K562 (cell line): ENCODE results near the gene P2RY8. TPM values are rescaled to one million over a fixed set of nuclear protein-coding genes. Genes with fewer than 3 reads are reported as not detected.
"Not testable (repeated sequence)": the region's sequence is repeated elsewhere in the genome, so short reads cannot be mapped to it uniquely, and the experiment has no call there.

Source experiments
- ATAC-seq: fragments of 200-7000 bp; cut with Tn5 transposase; 3 replicates; pipeline ENCODE4 v1.9.1; 2020; ENCODE audit warnings: moderate library complexity
- BruUV-seq: library from RNA; stranded (reverse); fragments of 400-500 nt; replicated peaks from 2 replicates; lab custom pipeline; 2021; lab: Mats Ljungman, UMichigan
- CTCF ChIA-PET: fragments of 300-600 bp; formaldehyde crosslinking; extraction: SDS; loops from one replicate; lab custom pipeline; 2021; ENCODE audit warnings: low intra/inter-chr PET ratio; lab: Yijun Ruan, JAX
- POLR2A ChIA-PET: fragments of 300-600, 350-650 bp; sonication (Branson Sonifier 250); formaldehyde crosslinking; extraction: SDS; loops from one replicate; lab custom pipeline; 2021; ENCODE audit warnings: antibody characterized with exemption, inconsistent platforms; lab: Yijun Ruan, JAX
- DNase-seq, 4 experiments: peaks; one replicate each; pipeline versions ENCODE4 v3.0.0 to v3.0.0-alpha.2; 2011 to 2018; ENCODE audit warnings: low spot score in 3 of 4, mixed read lengths in 3 of 4; ENCODE audit errors: extremely low read depth in 1 of 4
- FAIRE-seq: peaks from 2 replicates; lab custom pipeline; 2011; peaks lifted over from hg19 to GRCh38; lab: Jason Lieb, UNC
- H2AFZ ChIP-seq: 2 replicates; pipeline ENCODE4 v1.6.0; 2011; ENCODE audit warnings: low read depth, low read length, control low read depth, inconsistent platforms
- H3K27ac ChIP-seq: fragments of 200-600 bp; 3 replicates; pipeline ENCODE4 v1.8.0; 2011; ENCODE audit warnings: low read depth, mild to moderate bottlenecking, control low read depth, inconsistent platforms, low read length, moderate library complexity, mixed read lengths; ENCODE audit errors: extremely low read depth
- H3K27me3 ChIP-seq, 2 experiments: fragments of 300-600 bp in 1 of 2; 2 replicates in 1 of 2; 3 replicates in 1 of 2; pipeline versions ENCODE4 v1.6.0 to v1.8.0; 2011; ENCODE audit warnings: inconsistent platforms in 2 of 2, low read length in 2 of 2, mild to moderate bottlenecking in 1 of 2, mixed read lengths in 1 of 2, moderate library complexity in 1 of 2; ENCODE audit not compliant: control insufficient read depth in 2 of 2, insufficient read depth in 2 of 2
- H3K36me3 ChIP-seq: fragments of 300-600 bp; 3 replicates; pipeline ENCODE4 v1.8.0; 2011; ENCODE audit warnings: mild to moderate bottlenecking, low read length, inconsistent platforms; ENCODE audit not compliant: control insufficient read depth, insufficient read depth
- H3K4me1 ChIP-seq, 2 experiments: fragments of 200-600 bp in 1 of 2; replicated peaks in 1 of 2; 2 replicates in 1 of 2; 3 replicates in 1 of 2; pipeline versions ENCODE4 v1.5.1 to v1.8.0; 2011; ENCODE audit warnings: inconsistent platforms in 2 of 2, low read length in 2 of 2, mild to moderate bottlenecking in 1 of 2, mixed read lengths in 1 of 2, moderate library complexity in 1 of 2; ENCODE audit not compliant: control insufficient read depth in 2 of 2, insufficient read depth in 2 of 2
- H3K4me2 ChIP-seq: 2 replicates; pipeline ENCODE4 v1.6.1; 2011; ENCODE audit warnings: low read length, control low read depth, inconsistent platforms, mixed read lengths; ENCODE audit not compliant: insufficient read depth
- H3K4me3 ChIP-seq: fragments of 200-600 bp; sonication (generic), shearing (Covaris generic); 2 replicates; pipeline ENCODE4 v1.5.1; 2016; ENCODE audit warnings: control low read depth, inconsistent platforms
- H3K79me2 ChIP-seq: fragments of 200-600 bp; 3 replicates; pipeline ENCODE4 v1.8.0; 2011; ENCODE audit warnings: low read length, inconsistent platforms; ENCODE audit not compliant: control insufficient read depth, insufficient read depth
- H3K9ac ChIP-seq, 2 experiments: 2 replicates each; pipeline versions ENCODE4 v1.6.0 to v1.6.1; 2011; ENCODE audit warnings: low read depth in 2 of 2, low read length in 2 of 2, control low read depth in 1 of 2, inconsistent platforms in 1 of 2, mild to moderate bottlenecking in 1 of 2, mixed read lengths in 1 of 2; ENCODE audit not compliant: insufficient read depth in 1 of 2
- H3K9me1 ChIP-seq: one replicate; pipeline ENCODE4 v1.6.0; 2011; ENCODE audit warnings: inconsistent platforms, mild to moderate bottlenecking, low read length, moderate library complexity; ENCODE audit not compliant: control insufficient read depth, insufficient read depth
- H3K9me3 ChIP-seq: replicated peaks from 2 replicates; pipeline ENCODE4 v1.5.1; 2011; ENCODE audit warnings: low read depth, low read length, inconsistent platforms; ENCODE audit not compliant: control insufficient read depth, insufficient read depth
- H4K20me1 ChIP-seq: replicated peaks from 2 replicates; pipeline ENCODE4 v1.6.1; 2011; ENCODE audit warnings: low read length, inconsistent platforms, mixed read lengths; ENCODE audit not compliant: control insufficient read depth, insufficient read depth
- FOSL1 ChIP-seq: fragments of 200-800 bp; sonication (Bioruptor generic); conservative IDR thresholded peaks from 2 replicates; pipeline ENCODE4 v1.6.1; 2016; ENCODE audit warnings: missing genetic modification characterization, missing compliant biosample characterization
- HMGN3 ChIP-seq: IDR thresholded peaks from 2 replicates; pipeline ENCODE4 v1.6.1; 2011; ENCODE audit warnings: borderline replicate concordance, low read depth, mild to moderate bottlenecking, mixed read lengths, low read length; ENCODE audit not compliant: insufficient read length; ENCODE audit errors: extremely low read depth
- NR2C2 ChIP-seq, 2 experiments: fragments of 200-800 bp in 1 of 2; sonication (Bioruptor generic) in 1 of 2; sonication (generic) in 1 of 2; formaldehyde crosslinking in 1 of 2; IDR thresholded peaks; 2 replicates each; pipeline versions ENCODE4 v1.6.1 to v1.8.0; 2016 to 2022; ENCODE audit warnings: mild to moderate bottlenecking in 1 of 2, missing compliant biosample characterization in 1 of 2, missing genetic modification characterization in 1 of 2, missing genetic modification reagents in 1 of 2
- STAT5A ChIP-seq: IDR thresholded peaks from 2 replicates; pipeline ENCODE4 v1.6.1; 2012; ENCODE audit warnings: low read length, inconsistent platforms, borderline replicate concordance
- ZC3H11A ChIP-seq: IDR thresholded peaks from 2 replicates; pipeline ENCODE4 v1.6.1; 2012; ENCODE audit warnings: low read depth, low read length, improper control_type of control experiment
- ZNF146 ChIP-seq: IDR thresholded peaks from one replicate; pipeline ENCODE4 v1.6.1; 2018; ENCODE audit warnings: missing compliant biosample characterization; ENCODE audit not compliant: unreplicated experiment
- WGBS: fragments of 100-300 bp; shearing (Covaris generic); methylation state at CpG from one replicate; pipeline ENCODE4 v1.1.6; 2016; ENCODE audit warnings: low coverage, mixed read lengths; ENCODE audit not compliant: insufficient coverage; ENCODE audit errors: missing lambda C conversion rate; 5-methylcytosine and 5-hydroxymethylcytosine counted together
- in situ Hi-C: fragments of 300-500 bp; cut with MboI; formaldehyde crosslinking; loops from 4 replicates; pipeline ENCODE4 v1.15.0; 2018; ENCODE audit warnings: inconsistent platforms, mixed read lengths
- intact Hi-C: fragments of 100-400 bp; cut with micrococcal nuclease; formaldehyde crosslinking; loops from 2 replicates; pipeline ENCODE4 v1.14.2; 2022
- polyA plus RNA-seq, 8 experiments: library from polyadenylated mRNA; depleted of rRNA in 4 of 8; stranded (reverse) in 5 of 8; unstranded in 3 of 8; fragments of >200 nt; fragmentation: Nextera tagmentation in 2 of 8; fragmentation: Illumina TruSeq in 1 of 8; extraction: Ambion mirVana in 2 of 8; extraction: Trizol in 1 of 8; gene quantifications; 2 replicates each; pipeline versions ENCODE4 v1.2.1 to v1.2.3, GENCODE V29; 2011 to 2014; ENCODE audit warnings: inconsistent platforms in 1 of 8, missing spikeins in 1 of 8
- total RNA-seq, 7 experiments: library from RNA; depleted of rRNA in 6 of 7; stranded (reverse); fragments of >200 nt in 6 of 7; fragmentation: Illumina TruSeq in 2 of 7; extraction: Trizol in 2 of 7; gene quantifications; 2 replicates each; pipeline versions ENCODE4 v1.2.1 to v1.2.3, GENCODE V29; 2011 to 2021; ENCODE audit warnings: low replicate concordance in 1 of 7
- TF ChIP-seq, protein P1 (sequence below): sonication (generic); formaldehyde crosslinking; IDR thresholded peaks from 2 replicates; pipeline ENCODE4 v1.9.0; 2022; ENCODE audit warnings: mild to moderate bottlenecking, missing genetic modification reagents
- TF ChIP-seq, protein P2 (sequence below): IDR thresholded peaks from 2 replicates; pipeline ENCODE4 v1.6.1; 2016; ENCODE audit warnings: missing genetic modification characterization, missing compliant biosample characterization

The P2RY8 gene
- total and polyA plus RNA-seq, 9 of the 15 experiments (the other 6 are each of a cell fraction or from before 2014, with no cell fraction given) = 0.04 to 0.69 (median 0.08) TPM; not detected in 3

DNA sequence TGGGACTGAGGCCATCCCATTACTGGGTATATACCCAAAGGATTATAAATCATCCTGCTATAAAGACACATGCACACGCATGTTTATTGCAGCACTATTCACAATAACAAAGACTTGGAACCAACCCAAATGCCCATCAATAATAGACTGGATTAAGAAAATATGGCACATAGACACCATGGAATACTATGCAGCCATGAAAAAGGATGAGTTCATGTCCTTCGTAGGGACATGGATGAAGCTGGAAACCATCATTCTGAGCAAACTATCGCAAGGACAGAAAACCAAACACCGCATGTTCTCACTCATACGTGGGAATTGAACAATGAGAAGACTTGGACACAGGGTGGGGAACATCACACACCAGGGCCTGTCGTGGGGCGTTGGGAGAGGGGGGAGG, 27.1 kb upstream of the P2RY8 start:
- intact Hi-C loops, BruUV-seq: not testable (repeated sequence)
- WGBS = 3% methylated on average over 4 of the region's 7 CpGs

DNA sequence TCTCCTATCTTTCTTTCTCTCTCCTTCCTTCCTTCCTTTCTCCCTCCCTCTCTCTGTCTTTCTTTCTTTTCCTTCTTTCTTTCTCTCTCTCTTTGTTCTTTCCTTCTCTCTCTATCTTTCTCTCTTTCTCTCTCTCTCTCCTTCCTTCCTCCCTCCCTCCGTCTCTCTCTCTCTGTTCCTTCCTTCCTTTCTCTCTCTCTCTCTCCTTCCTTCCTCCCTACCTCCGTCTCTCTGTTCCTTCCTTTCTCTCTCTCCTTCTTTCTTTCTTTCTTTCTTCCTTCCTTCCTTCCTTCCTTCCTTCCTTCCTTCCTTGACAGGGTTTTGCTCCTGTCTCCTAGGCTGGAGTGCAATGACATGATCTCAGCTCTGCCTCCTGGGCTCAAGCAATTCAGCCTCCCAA, 24.2 kb upstream of the P2RY8 start:
- Histone ChIP-seq H3K4me3 (no peak overlapping the region), H3K9ac (no peak overlapping the region), H2AFZ (no peak overlapping the region), H3K4me2 (no peak overlapping the region), H3K4me1 (no peaks in the 10 kb centered on the region), H4K20me1 (no peaks in the 10 kb centered on the region), H3K27ac (no peak overlapping the region), H3K36me3 (no peaks in the 10 kb centered on the region), H3K27me3 (peaks cover 0 to 6% of the 10 kb centered on the region in 2 experiments; a peak in 1 of 5 replicates), H3K9me3 (no peaks in the 10 kb centered on the region), H3K9me1 (no peaks in the 10 kb centered on the region), H3K79me2 (no peaks in the 10 kb centered on the region)
- ChIA-PET POLR2A (no interaction called here), CTCF (no interaction called here)
- 5% methylated on average over 2 of the region's 2 CpGs for WGBS
- ATAC-seq = no peak
- TF ChIP-seq STAT5A (no peak), HMGN3 (no peak), ZC3H11A (no peak), NR2C2 (CRISPR knock-in tag; IDR thresholded peaks at IDR 0.05) (no peak), NR2C2 (tag; IDR thresholded peaks at IDR 0.05) (no peak), FOSL1 (tag) (no peak)
- TF ChIP-seq, protein P1, sequence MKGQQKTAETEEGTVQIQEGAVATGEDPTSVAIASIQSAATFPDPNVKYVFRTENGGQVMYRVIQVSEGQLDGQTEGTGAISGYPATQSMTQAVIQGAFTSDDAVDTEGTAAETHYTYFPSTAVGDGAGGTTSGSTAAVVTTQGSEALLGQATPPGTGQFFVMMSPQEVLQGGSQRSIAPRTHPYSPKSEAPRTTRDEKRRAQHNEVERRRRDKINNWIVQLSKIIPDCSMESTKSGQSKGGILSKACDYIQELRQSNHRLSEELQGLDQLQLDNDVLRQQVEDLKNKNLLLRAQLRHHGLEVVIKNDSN (CRISPR knock-in tag) = no peak
- TF ChIP-seq, protein P2, sequence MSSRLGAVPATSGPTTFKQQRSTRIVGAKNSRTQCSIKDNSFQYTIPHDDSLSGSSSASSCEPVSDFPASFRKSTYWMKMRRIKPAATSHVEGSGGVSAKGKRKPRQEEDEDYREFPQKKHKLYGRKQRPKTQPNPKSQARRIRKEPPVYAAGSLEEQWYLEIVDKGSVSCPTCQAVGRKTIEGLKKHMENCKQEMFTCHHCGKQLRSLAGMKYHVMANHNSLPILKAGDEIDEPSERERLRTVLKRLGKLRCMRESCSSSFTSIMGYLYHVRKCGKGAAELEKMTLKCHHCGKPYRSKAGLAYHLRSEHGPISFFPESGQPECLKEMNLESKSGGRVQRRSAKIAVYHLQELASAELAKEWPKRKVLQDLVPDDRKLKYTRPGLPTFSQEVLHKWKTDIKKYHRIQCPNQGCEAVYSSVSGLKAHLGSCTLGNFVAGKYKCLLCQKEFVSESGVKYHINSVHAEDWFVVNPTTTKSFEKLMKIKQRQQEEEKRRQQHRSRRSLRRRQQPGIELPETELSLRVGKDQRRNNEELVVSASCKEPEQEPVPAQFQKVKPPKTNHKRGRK (tag) = peak; percentile 88
- in situ Hi-C loops (no loop called here), intact Hi-C loops (no loop called here)
- DNase-seq = no peak
- BruUV-seq = no TSS peak
- no peak for FAIRE-seq

More for the DNA sequence above, 27.1 kb upstream of the P2RY8 start:
- H3K9me1 ChIP-seq, in situ Hi-C loops, H3K4me3 ChIP-seq, POLR2A ChIA-PET, H3K36me3 ChIP-seq, H4K20me1 ChIP-seq, H3K9ac ChIP-seq, ATAC-seq, H3K27ac ChIP-seq, H3K4me2 ChIP-seq, H3K9me3 ChIP-seq, H3K79me2 ChIP-seq, H3K4me1 ChIP-seq, H3K27me3 ChIP-seq, CTCF ChIA-PET, FAIRE-seq, DNase-seq, H2AFZ ChIP-seq: not testable (repeated sequence)
- TF ChIP-seq ZNF146 (CRISPR knock-in tag) = peak; percentile 79
